ENCODE data around the gene CCNL2.

Gene CCNL2

GRCh38 chr1:1381294-1381693, 17.8 kb downstream of the CCNL2 start:
- no peak for DNase-seq (ENCODE audit: low read depth, low spot score)
- Histone ChIP-seq H3K9me3 (ENCODE audit: low read depth, low read length) (no peaks in the 10 kb centered on the region), H3K9ac (ENCODE audit: insufficient read length) (no peak overlapping the region), H3K36me3 (ENCODE audit: insufficient read depth, low read length) (peaks cover 7% of the 10 kb centered on the region), H3K4me3 (no peak overlapping the region), H3K27ac (no peak overlapping the region)
- TF ChIP-seq POLR2AphosphoS5 (IDR thresholded peaks at IDR 0.05; ENCODE audit: borderline replicate concordance, low read depth, low read length) (no peak), FOXP2 (optimal IDR thresholded peaks at IDR 0.05; ENCODE audit: control extremely low read depth, extremely low read length, insufficient read depth) (no peak), EZH2 (IDR thresholded peaks at IDR 0.05) (no peak)

DNA sequence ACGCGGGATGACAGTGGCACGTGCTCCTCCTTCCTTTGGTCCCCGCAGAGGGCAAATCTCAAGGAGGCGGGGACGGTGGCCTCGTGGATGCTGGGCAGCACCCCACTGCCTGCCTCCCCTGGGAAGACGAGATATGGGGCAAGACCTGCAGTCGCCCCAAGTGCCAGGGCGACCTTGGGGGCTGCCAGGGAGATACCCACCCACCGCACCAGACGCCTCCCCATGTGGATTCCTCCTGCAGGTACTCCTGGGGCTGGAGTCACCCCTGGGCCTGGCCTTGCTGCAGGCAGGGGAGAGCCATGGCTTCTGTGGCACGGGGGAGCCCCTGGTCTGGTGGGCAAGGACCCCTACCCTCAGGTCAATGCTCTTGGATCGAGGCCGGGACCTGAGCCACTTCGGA, 18.3 kb downstream of the CCNL2 start:
- Histone ChIP-seq H3K36me3 (ENCODE audit: insufficient read depth, low read length) (peaks cover 2% of the 10 kb centered on the region; the same call in 1 of the 2 replicates), H3K9ac (ENCODE audit: insufficient read length) (no peak overlapping the region), H3K27ac (no peak overlapping the region), H3K9me3 (ENCODE audit: low read depth, low read length) (no peaks in the 10 kb centered on the region), H3K4me3 (no peak overlapping the region)
- DNase-seq (ENCODE audit: low read depth, low spot score): no peak
- TF ChIP-seq FOXP2 (optimal IDR thresholded peaks at IDR 0.05; ENCODE audit: control extremely low read depth, extremely low read length, insufficient read depth): no peak
- no peak for TF ChIP-seq EZH2 (IDR thresholded peaks at IDR 0.05)
- TF ChIP-seq POLR2AphosphoS5 (IDR thresholded peaks at IDR 0.05; ENCODE audit: borderline replicate concordance, low read depth, low read length): no peak

- H3K27ac ChIP-seq: peak overlapping the region; percentile 36; the same call in 1 of the 2 replicates
- no peaks in the 10 kb centered on the region; the same call in 1 of the 2 replicates for H3K36me3 ChIP-seq (ENCODE audit: insufficient read depth, low read length)
- no peak overlapping the region for H3K4me3 ChIP-seq
- H3K9me3 ChIP-seq (ENCODE audit: low read depth, low read length): no peaks in the 10 kb centered on the region
- no peak for DNase-seq (ENCODE audit: low read depth, low spot score)
- TF ChIP-seq FOXP2 (optimal IDR thresholded peaks at IDR 0.05; ENCODE audit: control extremely low read depth, extremely low read length, insufficient read depth) (no peak), EZH2 (IDR thresholded peaks at IDR 0.05) (no peak), POLR2AphosphoS5 (IDR thresholded peaks at IDR 0.05; ENCODE audit: borderline replicate concordance, low read depth, low read length) (no peak)
- H3K9ac ChIP-seq (ENCODE audit: insufficient read length): no peak overlapping the region
Measured at GRCh38 chr1:1377540-1378205, 21.5 kb downstream of the CCNL2 start.

DNA sequence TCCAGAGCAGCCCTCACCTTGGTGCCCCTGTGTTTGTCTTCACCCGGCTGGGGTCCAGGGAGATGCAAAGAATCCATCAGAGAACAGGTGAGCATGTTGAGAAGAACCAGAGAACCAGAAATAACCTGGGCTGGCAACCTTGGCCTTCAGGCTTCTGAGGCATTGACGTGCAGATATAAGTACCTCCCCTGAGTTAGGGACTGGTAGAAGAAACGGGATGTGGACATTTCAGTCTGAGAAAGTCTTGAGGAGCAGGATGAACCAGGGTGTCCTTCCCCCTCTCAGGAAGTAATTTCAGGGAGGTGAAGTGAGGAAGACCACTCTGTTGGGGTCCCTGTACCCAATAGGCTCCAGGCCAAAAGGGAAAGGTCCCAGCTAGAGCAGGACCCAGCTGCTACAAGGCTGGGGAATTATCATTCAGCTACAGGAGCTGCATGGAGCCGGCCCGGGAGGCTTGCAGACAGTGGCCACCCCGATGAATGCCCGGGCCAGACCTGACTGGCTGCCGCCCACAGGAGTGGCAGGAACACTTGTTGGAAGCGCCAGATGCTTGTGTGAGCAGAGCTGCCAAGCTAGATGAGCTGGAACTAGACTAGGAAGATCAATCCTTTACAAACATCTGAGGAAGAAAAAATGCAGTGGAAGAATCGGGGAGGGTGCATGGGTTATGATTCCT, 22.4 kb downstream of the CCNL2 start:
- Histone ChIP-seq H3K36me3 (ENCODE audit: insufficient read depth, low read length) (no peaks in the 10 kb centered on the region; the same call in 1 of the 2 replicates), H3K4me3 (no peak overlapping the region), H3K9ac (ENCODE audit: insufficient read length) (no peak overlapping the region), H3K9me3 (ENCODE audit: low read depth, low read length) (no peaks in the 10 kb centered on the region), H3K27ac (no peak overlapping the region; the same call in 1 of the 2 replicates)
- DNase-seq (ENCODE audit: low read depth, low spot score): no peak
- TF ChIP-seq POLR2AphosphoS5 (IDR thresholded peaks at IDR 0.05; ENCODE audit: borderline replicate concordance, low read depth, low read length) (no peak), EZH2 (IDR thresholded peaks at IDR 0.05) (no peak), FOXP2 (optimal IDR thresholded peaks at IDR 0.05; ENCODE audit: control extremely low read depth, extremely low read length, insufficient read depth) (no peak)

- peak; percentile 96 for TF ChIP-seq FOXP2 (optimal IDR thresholded peaks at IDR 0.05; ENCODE audit: control extremely low read depth, extremely low read length, insufficient read depth)
- peak; percentile 71 for TF ChIP-seq POLR2AphosphoS5 (IDR thresholded peaks at IDR 0.05; ENCODE audit: borderline replicate concordance, low read depth, low read length)
- TF ChIP-seq EZH2 (IDR thresholded peaks at IDR 0.05): no peak
- Histone ChIP-seq H3K27ac (peak within 1 kb of the TSS; percentile 85), H3K4me3 (peak within 1 kb of the TSS; percentile 87), H3K36me3 (ENCODE audit: insufficient read depth, low read length) (no peaks in the 10 kb centered on the region; the same call in 1 of the 2 replicates), H3K9me3 (ENCODE audit: low read depth, low read length) (no peaks in the 10 kb centered on the region), H3K9ac (ENCODE audit: insufficient read length) (peak within 1 kb of the TSS; percentile 96)
- DNase-seq (ENCODE audit: low read depth, low spot score): peak; percentile 99
Measured at GRCh38 chr1:1374929-1375662, 24.0 kb downstream of the CCNL2 start, which contains the start of gene AURKAIP1. Gene AURKAIP1 (minus strand): TSS chr1:1375207. CDS start chr1:1374756, 451 bp downstream.

DNA sequence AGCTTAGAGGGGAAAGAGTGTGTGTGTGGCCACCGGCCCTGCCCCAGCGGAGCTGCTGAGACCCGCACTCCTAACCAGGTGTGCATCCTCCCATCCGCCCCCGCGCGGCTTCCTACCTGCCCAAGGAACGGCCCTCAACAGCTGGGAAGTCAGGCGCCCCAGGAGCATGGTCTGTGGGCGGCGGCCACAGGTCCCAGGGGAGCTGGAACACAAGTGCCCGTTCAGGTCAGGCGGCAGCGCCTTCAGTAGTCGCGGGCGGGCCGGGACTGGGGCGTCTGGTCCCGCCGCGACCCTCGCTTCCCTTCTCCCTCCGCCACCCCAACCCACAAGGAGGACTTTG, 24.6 kb downstream of the CCNL2 start:
- TF ChIP-seq FOXP2 (optimal IDR thresholded peaks at IDR 0.05; ENCODE audit: control extremely low read depth, extremely low read length, insufficient read depth) (no peak), POLR2AphosphoS5 (IDR thresholded peaks at IDR 0.05; ENCODE audit: borderline replicate concordance, low read depth, low read length) (no peak), EZH2 (IDR thresholded peaks at IDR 0.05) (no peak)
- Histone ChIP-seq H3K36me3 (ENCODE audit: insufficient read depth, low read length) (no peaks in the 10 kb centered on the region; the same call in 1 of the 2 replicates), H3K4me3 (peak overlapping the region; percentile 87), H3K9ac (ENCODE audit: insufficient read length) (peak overlapping the region; percentile 96), H3K27ac (peak overlapping the region; percentile 82), H3K9me3 (ENCODE audit: low read depth, low read length) (no peaks in the 10 kb centered on the region)
- no peak for DNase-seq (ENCODE audit: low read depth, low spot score)

- TF ChIP-seq EZH2 (IDR thresholded peaks at IDR 0.05) (no peak), FOXP2 (optimal IDR thresholded peaks at IDR 0.05; ENCODE audit: control extremely low read depth, extremely low read length, insufficient read depth) (no peak), POLR2AphosphoS5 (IDR thresholded peaks at IDR 0.05; ENCODE audit: borderline replicate concordance, low read depth, low read length) (no peak)
- Histone ChIP-seq H3K27ac (no peak overlapping the region; the same call in 1 of the 2 replicates), H3K9me3 (ENCODE audit: low read depth, low read length) (no peaks in the 10 kb centered on the region), H3K4me3 (peak overlapping the region; percentile 87), H3K36me3 (ENCODE audit: insufficient read depth, low read length) (no peaks in the 10 kb centered on the region; the same call in 1 of the 2 replicates), H3K9ac (ENCODE audit: insufficient read length) (peak overlapping the region; percentile 96)
- DNase-seq (ENCODE audit: low read depth, low spot score): no peak
Measured at GRCh38 chr1:1373815-1374588, 25.1 kb downstream of the CCNL2 start.
